Measurements from ENCODE around the gene SMIM29.
"Not testable (repeated sequence)": the region's sequence is repeated elsewhere in the genome, so short reads cannot be mapped to it uniquely, and the experiment has no call there.

The SMIM29 gene

GRCh38 chr6:34248727-34249468, at the start of gene SMIM29:
TSS of gene SMIM29 (minus strand) at chr6:34249006. CDS start at chr6:34247791, 1,215 bp downstream.
- DNase-seq, result peak; percentile 97

GRCh38 chr6:34295721-34296120, 46.9 kb upstream of the SMIM29 start:
- DNase-seq, result no peak

DNA sequence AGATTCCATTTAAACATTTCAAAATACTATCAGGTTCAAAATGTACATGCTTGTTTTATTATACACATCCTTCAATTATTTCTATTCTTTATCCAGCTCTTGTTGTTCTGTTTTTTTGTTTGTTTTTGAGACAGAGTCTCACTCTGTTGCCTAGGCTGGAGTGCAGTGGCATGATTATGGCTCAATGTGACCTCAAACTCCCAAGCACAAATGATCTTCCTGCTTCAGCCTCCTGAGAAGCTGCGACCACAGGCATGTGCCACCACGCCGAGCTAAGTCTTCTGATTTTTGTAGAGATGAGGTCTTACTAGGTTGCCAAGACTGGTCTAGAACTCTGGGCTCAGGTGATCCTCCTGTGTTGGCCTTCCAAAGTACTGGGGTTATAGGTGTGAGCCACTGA, 44.1 kb upstream of the SMIM29 start:
- DNase-seq, result no peak

- DNase-seq, result no peak
Observed at GRCh38 chr6:34289137-34289536, 40.3 kb upstream of the SMIM29 start.

DNA sequence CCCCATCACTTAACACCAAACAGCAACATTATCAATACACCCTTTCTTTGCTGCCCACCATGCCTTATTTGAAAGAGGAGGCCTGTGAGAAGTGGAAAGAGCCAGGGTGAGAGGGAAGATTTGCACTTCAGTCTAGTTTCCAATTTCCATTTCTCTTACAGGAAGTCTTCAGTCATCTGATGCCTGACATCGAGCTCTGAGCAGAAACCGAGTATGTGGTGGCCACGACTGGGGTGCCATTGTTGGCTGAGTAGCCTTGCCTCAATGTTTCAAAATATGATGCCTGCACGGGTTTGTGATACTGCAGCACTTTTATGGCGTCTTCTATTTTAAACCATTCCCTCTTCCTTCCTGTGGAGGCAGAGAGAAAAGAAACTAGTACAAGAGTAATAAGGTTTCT, 39.8 kb upstream of the SMIM29 start:
- DNase-seq, result peak in 1 of 2 donors; percentile 8

- DNase-seq, result no peak
Observed at GRCh38 chr6:34285448-34286164, 36.8 kb upstream of the SMIM29 start.

GRCh38 chr6:34284563-34285447, 36.0 kb upstream of the SMIM29 start:
- no peak for DNase-seq

- DNase-seq, result no peak
Observed at GRCh38 chr6:34281702-34282334, 33.0 kb upstream of the SMIM29 start.

- no peak for DNase-seq
Observed at GRCh38 chr6:34280216-34280615, 31.4 kb upstream of the SMIM29 start.

- no peak for DNase-seq
Observed at GRCh38 chr6:34278833-34279232, 30.0 kb upstream of the SMIM29 start.

GRCh38 chr6:34277763-34278112, 28.9 kb upstream of the SMIM29 start:
- no peak for DNase-seq

GRCh38 chr6:34276881-34277762, 28.3 kb upstream of the SMIM29 start:
- no peak for DNase-seq

GRCh38 chr6:34276191-34276590, 27.4 kb upstream of the SMIM29 start:
- DNase-seq, result no peak

DNA sequence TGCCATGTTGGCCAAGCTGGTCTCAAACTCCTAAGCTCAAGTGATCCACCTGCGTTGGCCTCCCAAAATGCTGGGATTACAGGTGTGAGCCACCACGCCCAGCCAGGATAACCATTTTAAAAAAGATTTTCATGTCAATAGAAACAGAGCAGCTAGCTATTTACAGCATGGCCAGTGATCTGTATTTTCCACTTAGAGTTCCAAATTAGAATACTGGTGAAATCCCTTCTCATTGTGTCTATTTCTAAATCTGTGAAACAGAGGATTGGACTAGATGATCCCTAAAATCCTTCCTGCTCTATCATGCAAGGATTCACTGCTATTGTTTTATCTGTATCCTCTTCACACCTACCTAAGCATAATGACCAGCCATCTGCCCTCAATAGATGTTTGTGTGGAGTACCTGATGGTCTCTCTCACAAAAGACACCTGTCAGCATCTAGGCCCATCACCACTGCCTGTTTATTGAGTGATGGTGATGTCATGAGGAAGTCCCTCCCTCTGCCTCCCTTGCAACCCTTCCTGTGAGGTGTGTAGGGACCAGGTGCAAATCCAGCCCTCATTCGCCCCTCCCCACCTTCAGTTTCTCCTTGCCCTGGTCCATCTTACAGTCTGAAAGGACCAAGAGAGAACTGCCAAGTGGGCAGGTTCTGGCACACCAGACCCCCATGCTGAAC, 26.5 kb upstream of the SMIM29 start:
- DNase-seq, result no peak

DNA sequence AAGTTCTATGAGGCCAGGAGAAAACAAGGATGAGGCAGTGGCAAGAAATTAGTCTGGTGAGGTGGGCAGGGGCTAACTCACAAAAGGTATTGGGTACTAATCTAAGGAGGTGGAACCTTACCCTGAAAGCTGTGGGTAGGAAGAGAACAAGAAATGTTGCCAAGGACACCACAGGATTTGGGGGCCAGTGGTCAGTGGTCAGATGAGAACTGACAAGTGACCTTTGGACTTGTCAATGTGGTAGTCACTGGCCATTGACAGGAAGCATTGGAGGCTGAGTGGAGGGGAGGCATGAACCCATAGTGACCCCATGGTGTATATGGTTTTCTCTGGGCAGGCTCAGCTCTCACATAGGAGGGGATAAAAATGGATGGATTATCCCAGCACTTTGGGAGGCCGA, 25.3 kb upstream of the SMIM29 start:
- no peak for DNase-seq

GRCh38 chr6:34273242-34273805, 24.5 kb upstream of the SMIM29 start:
- no peak for DNase-seq

DNA sequence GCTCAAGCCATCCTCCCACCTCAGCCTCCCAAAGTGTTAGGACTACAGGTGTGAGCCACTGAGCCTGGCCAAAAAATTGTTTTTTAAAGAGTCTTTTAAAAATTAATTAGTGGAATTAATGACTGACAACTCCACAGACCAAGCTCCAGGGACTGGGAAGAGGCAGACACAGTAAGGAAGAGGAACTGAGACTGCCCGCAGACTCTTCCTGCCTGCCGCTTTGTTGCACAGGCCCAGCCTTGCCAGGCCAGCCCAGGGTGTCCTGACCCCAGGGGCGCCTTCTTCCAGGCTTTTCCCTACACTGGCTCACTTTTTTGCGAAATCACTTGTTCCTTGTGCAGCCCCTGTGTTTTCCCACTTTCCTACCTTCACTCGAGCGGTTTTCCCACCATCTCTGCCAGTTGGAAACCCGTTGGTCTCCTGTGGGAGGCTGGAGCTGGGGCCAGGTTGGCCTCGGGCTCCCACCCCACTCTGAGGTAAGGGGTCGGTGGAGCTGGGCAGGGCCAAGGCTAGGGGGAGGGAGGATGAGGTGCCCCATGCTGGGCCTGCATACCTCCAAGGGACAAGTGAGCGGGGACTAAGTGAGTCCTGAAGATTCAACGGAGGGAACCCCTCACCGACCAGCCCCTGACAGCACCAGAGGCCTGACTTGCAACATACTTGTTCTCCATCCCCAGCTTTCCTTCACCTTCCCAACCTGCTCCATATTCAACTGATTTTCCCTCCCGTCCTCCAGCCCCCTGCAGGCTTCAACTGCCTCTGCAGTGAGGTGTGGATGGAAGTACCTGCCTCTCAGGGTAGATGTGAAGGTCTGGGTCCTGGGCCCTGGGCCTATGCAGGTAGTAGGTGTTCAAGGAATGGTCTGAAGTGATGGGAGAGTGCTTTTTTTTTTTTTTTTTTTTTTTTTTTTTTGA, 23.5 kb upstream of the SMIM29 start:
- DNase-seq, result no peak

DNA sequence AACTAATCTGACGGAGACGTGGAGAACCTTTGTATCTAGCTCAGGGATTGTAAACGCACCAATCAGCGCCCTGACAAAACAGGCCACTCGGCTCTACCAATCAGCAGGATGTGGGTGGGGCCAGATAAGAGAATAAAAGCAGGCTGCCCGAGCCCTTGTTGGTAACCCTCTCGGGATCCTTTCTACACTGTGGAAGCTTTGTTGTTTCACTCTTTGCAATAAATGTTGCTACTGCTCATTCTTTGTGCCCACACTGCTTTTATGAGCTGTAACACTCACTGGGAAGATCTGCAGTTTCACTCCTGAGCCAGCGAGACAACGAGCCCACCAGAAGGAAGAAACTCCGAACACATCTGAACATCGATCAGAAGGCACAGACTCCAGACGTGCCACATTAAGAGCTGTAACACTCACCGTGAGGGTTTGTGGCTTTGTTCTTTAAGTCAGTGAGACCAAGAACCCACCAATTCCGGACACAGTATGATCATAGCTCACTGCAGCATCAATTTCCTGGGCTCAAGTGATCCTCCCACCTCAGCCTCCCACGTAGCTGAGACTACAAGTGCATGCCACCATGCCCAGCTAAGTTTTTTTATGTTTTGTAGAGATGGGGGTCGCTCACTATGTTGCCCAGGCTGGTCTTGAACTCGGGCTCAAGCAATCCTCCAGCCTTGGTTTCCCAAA, 21.0 kb upstream of the SMIM29 start:
- not testable (repeated sequence) for DNase-seq

GRCh38 chr6:34269132-34269531, 20.3 kb upstream of the SMIM29 start:
- DNase-seq, result not testable (repeated sequence)
